GM18951 (cell line): ENCODE results near the gene HELZ2.

ENCODE experiments used
- POLR2A ChIP-seq: IDR thresholded peaks from 4 replicates; pipeline ENCODE4 v1.6.1; 2011; ENCODE audit warnings: mild to moderate bottlenecking; ENCODE audit not compliant: insufficient read length, insufficient read depth; ENCODE audit errors: extremely low read depth
- in situ Hi-C: fragments of 300-500 bp; cut with MboI; formaldehyde crosslinking; loops from one replicate; pipeline ENCODE4 v1.12.0; 2022; ENCODE audit warnings: low sequenced_read_pairs, mixed read lengths, inconsistent platforms; ENCODE audit not compliant: unreplicated experiment

HELZ2 gene

GRCh38 chr20:63527184-63527583, 46.9 kb downstream of the HELZ2 start:
- no peak for TF ChIP-seq POLR2A
- in situ Hi-C loops, result no loop called here

- in situ Hi-C loops, result no loop called here
- TF ChIP-seq POLR2A, result no peak
Measured at GRCh38 chr20:63525971-63526370, 48.1 kb downstream of the HELZ2 start.

GRCh38 chr20:63525185-63525584, 48.9 kb downstream of the HELZ2 start:
- in situ Hi-C loops, result no loop called here
- no peak for TF ChIP-seq POLR2A
